DMS114 treated with DMSO at 0.1 percent for 48 hours (cell line): ENCODE data around the gene ILK.

ENCODE experiments used
- DNase-seq: peaks from one replicate; lab custom pipeline; 2025; ENCODE audit not compliant: unreplicated experiment; lab: John Stamatoyannopoulos, UW

The ILK gene

DNA sequence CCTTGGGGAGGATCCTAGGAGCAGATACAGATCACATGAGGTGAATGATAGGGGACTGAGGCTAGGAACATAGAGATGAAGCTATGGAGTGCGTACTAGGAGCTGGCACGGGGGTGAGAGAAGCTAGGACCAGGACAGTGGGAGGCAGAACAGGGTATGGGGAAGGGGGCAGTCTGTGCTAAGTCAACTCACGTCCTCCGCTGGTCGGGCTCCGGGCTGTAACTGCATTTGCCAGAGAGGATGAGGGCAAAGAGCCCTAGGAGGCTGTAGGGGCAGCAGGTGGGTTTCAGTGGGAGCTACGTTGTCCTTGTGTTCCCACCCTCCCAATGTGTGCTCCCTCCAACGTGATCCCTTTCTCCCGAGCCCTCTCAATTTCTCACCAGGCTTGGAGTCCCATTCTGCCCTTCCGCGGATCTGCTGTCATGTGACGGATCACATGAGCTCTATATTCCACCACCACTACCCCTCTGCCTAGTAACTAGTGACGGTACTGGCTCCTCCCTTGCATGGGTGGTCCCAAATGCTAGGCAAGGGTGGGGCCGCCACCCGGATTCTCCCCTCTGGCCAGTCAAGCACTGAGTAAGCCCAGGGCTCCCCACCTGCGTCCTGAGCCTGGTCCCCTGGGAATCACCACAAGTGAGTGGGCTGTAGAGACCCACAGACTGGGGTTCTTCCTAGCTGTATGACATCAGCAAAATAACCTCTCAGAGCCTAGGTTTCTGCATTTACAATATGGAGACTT is 15.6 kb downstream of the ILK start, which contains the start of gene TPP1:
TSS of gene TPP1 (minus strand) at position 419 of the 742 bp plus-strand sequence. CDS start at position 397, 22 bp downstream.
- peak; percentile 81 for DNase-seq

DNA sequence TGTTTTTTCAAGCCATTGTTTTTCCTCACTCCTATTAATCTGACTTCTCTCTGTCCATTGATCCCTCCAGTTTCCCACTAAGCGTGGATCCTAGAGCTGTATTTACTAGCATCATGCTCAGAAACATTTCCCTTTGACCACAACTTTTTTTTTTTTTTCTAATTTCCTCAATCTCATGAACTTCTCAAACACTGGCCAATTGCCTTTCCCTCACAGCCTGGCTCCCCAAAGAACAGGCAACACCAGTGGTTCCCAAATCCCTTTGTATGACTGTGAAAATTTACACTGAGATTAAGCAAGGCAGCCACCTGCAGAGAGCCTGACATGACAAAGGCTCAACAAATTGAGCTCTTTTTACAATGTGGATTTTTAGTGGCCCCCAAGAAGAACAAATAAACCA is 17.1 kb downstream of the ILK start:
- no peak for DNase-seq

DNA sequence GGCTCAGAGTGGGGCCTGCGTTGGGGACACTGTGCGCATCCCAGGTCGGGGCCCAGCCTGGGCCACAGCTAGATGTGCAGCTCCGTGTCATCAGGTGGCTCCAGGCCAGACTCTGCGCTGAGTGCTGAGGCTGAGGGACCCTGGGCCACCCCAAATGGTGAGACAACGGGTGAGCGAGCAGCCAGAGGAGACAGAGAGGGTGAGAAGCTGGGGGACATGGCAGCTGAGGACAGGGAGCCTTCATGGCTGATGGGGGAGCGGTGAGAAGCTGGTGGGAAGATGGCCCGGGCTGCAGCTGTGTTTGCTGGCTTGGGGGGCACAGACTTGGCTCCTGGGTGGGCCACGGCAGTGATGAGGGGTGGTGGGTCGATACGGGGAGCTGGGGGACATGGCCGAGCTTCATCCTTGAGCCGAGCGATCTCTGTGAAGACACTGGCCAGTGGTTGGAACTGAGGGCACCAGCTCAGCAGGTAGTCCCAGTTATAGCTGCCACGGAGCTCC is 18.2 kb downstream of the ILK start:
- DNase-seq: no peak

GRCh38 chr11:6622261-6623171 is 18.9 kb downstream of the ILK start:
- DNase-seq: no peak

DNA sequence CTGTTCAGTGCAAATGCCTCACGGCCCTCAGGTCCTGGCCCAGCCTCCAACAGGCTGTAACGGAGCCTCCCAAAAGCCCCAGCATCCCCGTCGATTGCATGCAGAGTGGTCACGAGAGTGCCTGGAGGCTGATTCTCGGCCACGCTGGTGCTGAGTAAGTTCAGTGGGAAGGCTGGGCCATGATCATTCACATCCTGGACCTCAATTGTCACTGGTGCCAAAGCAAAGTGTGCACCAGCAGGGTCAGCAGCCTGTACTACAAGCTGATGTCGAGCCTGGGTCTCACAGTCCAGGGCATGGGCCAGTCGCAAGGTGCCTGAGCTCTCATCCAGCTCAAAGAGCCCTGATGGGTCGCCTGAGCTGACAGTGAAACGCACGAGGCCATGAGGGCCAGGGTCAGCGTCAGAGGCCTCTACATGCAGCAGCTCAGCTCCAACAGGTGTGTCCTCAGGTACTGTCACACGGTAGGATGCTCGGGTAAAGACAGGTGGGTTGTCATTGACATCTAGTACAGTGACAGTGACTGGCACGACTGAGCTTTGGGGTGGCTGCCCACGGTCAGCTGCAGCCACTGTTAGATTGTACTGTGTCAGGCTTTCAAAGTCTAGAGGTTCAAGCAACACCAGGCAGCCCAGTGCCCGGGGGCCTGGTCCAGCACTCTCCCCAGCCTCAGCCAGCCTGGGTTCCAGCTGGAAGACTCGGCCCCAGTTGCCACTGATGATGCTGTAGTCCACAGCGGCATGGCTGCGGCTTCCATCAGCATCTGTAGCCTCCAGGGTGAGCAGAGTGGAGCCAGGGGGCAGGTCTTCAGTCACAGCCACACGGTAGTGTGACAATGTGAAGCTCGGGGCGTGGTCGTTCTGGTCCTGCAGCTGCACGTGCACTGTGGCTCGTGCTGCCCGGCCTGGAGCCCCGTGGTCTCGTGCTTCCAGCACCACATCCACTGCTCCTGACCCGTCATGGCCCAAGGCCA is 20.1 kb downstream of the ILK start:
- DNase-seq: no peak

DNA sequence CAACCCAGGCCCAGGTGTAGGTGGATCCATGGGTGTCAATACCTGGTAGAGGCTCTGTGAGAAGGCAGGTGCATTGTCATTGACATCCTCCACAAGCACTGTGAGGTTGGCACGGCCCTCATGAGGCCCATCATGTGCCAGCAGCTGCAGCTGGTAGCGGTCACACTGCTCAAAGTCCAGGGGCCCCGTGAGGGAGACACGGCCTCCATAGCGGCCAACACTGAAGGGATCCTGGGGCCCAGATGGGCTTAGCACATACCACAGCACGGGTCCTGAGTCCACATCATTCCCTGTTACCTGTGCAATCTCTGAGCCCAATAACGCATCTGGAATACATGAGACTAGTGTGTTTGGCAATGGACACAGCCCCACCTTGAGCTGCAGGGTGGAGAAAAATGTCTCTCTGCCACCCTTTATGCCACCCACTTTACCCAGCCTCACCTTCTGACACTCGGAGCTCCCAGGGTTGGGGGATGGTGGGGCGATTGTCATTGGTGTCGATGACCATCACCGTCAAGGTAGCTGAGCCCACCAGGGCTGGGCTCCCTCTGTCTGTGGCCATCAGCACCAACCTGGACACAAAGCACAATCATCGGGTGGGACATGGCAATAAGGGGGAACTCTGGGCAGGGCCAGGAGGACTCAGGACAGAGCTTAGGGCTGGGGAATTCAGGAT is 21.7 kb downstream of the ILK start:
- DNase-seq: no peak

GRCh38 chr11:6625832-6626420 is 22.4 kb downstream of the ILK start:
- DNase-seq: no peak

- no peak for DNase-seq
Measured at GRCh38 chr11:6626971-6627761, 23.6 kb downstream of the ILK start.

DNA sequence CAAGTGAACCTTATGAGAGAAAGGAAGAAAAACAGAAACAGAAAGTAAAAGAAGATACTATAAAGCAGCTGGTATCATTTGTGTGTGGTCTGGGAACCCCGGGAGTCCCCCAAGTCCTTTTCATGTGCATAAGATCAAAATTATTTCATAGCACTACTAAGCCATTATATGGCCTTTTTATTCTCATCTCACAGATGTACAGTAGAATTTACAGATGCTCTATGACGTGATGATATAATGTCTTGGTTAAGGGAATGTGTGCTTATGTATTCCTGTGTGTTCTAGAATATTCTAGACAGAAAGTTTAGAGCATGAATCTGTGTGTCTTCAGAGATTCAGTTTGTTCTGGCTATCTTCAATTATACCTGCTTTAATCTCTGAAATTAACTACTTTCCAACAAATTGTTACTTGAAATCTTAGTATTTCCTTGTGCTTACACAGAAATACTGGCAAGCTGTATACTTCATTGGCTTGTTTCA is 24.2 kb downstream of the ILK start:
- DNase-seq: no peak

- no peak for DNase-seq
Measured at GRCh38 chr11:6628526-6628925, 25.0 kb downstream of the ILK start.

- DNase-seq: no peak
Measured at GRCh38 chr11:6629573-6629891, 26.0 kb downstream of the ILK start.

DNA sequence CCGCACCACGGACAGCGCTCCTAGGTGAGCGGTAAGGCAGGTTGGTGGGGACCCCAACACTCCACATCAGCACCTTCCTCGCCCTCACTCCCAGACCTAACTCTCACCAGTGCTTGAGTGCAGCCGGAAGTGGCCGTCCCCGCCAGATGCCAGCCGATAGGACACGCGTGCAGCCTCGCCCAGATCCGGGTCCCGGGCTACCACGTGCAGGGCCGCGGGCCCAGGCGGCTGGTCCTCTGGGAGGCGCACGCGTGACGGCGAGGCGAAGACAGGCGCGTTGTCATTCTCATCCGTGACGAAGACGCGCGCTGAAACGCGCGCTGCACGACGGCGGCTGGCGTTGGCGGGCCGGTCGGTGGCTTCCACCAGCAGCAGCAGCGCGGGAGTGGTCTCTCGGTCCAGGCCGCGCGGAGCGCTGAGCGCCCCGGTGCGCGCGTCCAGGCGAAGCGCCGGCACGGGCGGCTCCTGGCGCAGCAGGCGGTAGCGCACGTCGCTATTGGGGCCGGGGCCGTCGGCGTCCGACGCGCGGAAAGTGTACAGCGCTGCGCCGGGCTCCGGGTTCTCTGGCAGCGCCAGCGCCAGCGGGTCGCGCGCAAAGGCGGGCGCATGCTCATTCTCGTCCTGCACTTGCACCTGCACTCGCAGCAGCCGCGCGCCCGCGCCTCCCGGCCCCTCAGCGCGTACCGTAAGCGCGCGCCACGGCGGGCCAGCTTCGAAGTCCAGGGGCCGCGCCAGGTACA is 26.5 kb downstream of the ILK start:
- DNase-seq: no peak

- DNase-seq: no peak
Measured at GRCh38 chr11:6630632-6631291, 27.2 kb downstream of the ILK start.

- DNase-seq: no peak
Measured at GRCh38 chr11:6631361-6631890, 27.9 kb downstream of the ILK start.

- DNase-seq: no peak
Measured at GRCh38 chr11:6632116-6633073, 28.8 kb downstream of the ILK start.
